ENCODE results near the gene PLA2G5.

The PLA2G5 gene

DNA sequence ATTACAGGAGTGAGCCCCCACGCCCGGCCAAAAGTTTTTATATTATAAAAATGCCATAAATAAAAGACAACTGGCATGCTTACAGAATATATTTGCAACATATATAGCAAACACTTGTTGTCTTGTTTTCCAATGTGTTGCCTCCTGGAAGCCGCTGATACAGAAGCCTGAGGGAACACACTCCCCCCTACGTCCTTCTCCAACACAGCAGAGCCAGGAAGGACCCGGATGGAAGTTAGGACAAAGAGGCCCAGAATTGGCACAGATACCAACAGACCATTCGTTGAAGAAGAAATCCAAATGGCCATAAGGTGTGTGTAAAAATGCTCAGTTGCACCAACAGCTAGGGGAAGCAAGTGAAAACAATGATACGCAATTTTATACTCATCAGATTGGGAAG lies 1.3 kb upstream of the PLA2G5 start:
- DNase-seq (ENCODE audit: low spot score), result no peak

DNA sequence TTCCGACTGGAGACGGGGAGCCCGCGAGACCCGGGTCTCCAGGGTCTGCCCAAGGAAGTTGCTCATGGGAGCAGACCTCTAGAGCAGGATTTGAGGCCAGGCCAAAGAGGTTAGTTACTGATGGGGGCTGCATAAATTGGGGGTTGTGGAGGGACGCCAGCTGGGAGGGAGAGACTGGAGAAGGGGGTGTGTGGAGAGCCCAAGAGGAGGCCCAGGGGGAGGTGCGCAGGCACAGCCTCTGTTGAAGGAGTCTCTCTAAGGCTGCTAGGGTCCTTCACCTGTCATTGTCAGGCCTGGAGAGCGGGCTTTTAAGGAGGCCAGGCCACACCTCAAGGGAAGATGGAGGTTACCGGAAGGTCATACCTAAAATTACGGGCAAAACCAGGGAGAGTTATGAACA lies 363 bp downstream of the PLA2G5 start:
- no peak for DNase-seq (ENCODE audit: low spot score)

DNA sequence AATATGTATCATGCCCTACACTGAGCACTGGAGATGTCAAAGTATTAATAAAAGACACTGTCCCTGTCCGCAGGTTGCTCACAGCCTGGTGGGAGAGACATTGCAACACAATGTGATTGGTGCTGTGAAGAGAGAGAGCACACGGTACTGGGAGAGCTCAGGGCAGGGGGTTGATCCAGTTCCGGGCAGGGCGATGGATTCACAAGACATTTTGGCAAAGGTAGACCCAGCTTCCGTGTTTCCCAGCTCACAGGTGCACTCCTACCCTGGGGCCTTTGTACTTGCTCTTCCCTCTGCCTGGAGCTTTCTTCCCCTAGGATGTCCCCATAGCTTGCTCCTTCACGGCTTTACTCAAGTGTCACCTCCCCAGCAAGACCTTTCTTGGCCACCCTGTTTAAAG lies 1.4 kb downstream of the PLA2G5 start:
- no peak for DNase-seq (ENCODE audit: low spot score)

DNA sequence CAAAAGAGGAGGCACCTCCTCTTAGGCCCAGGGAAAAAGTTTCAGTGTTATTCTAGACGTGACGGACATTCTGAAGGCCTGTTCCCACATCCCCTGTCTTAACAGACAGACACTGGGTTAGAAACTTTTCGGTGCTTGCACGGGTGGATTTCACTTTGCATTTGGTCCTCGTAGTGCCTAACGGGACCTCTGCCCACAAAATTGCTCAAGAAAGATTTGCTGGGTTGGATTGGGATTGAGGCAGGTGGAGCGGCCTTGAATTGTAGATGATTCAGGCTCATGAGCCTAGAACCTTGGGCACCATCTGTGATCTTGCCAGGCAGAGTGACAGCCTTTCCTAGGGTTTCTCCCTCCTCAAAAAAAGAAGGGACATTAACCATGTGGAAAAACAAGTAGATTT lies 2.8 kb downstream of the PLA2G5 start:
- no peak for DNase-seq (ENCODE audit: low spot score)

DNA sequence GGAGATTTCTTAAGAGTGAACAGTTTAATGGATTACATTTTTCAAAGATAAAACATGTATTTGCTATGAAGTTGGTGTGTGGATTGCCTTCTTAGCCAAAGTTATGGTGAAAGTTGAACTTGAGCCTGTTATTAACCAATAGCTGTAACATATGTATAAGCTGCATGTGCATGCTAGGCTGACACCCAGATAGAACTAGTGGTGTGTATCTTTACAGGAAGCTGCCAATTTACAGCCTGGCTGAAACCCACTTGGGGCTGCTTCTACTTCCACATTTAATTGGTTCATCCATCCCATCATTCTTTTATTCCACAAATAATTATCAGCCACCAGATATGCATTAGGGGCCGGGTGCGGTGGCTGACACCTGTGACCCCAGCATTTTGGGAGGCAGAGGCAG lies 3.3 kb downstream of the PLA2G5 start:
- no peak for DNase-seq (ENCODE audit: low spot score)

DNA sequence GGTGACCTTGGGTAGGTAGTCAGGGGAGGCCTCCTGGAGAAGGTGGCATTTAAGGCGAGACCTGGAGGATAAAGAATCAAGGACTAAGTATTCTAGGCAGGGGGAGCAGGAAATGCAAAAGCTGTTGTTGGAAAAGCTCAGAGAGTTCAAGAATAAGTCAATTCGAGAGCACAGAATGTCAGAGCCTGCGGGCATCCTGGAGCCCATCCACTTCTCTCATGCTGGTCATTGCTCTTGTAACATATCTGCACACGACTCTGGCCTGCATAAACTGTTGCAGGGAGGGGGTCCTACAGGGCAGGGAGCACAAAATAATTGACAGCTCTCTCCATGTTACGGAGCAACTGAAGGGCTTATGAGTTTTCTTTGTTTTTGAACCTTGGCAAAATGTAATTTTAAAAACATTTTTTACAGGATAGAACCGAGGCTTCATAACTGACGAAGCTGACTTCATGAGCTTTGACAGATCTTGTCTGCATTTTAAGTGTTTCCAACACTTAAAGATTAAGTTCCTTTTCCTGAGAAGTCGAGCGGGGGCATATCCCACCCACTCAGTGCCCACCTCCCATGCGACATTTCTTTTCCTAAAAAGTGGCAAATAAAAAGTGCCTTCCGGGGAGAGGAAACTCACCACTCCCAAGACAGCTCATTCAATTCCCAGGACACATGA lies 4.2 kb downstream of the PLA2G5 start:
- DNase-seq (ENCODE audit: low spot score), result no peak

DNA sequence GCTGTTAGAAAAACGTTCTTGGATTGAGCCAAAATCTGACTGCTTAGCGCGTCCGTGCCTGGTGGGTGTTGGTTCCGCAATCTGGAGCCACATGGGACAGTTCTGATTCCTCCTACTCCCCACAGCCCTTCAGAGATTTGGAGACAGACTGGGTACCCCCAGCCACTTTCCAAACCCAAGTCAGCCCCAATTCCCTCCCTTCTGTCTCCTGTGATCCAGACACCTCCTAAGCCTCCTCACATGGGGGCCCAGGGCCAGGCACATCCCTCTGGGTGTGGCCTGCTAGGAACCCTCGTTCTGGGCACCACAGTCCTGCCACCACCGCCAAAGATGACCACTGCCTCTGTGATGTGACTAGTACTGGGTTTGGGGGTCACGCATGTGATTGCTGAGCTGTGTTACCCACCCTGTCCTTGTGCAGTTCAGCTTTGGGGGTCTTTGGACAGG lies 4.8 kb downstream of the PLA2G5 start:
- DNase-seq (ENCODE audit: low spot score), result no peak

DNA sequence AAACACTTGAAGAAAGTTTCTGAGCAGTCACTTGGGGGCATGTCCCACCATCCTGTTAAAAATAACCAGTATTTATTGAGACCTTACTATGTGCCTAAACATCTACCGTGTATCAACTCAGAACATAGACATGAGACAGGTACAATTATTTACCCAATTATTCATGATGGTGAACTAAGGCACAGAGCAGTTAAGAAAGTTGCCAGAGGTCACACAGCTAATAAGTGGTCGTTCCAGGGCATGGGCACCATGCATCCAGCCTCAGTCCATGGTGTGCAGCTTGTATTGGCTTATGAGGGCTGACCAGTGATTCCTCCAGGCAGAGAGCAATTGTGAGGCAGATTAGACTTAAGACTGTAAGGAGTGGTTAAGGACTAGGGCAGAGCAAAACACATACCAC lies 5.4 kb downstream of the PLA2G5 start:
- no peak for DNase-seq (ENCODE audit: low spot score)

DNA sequence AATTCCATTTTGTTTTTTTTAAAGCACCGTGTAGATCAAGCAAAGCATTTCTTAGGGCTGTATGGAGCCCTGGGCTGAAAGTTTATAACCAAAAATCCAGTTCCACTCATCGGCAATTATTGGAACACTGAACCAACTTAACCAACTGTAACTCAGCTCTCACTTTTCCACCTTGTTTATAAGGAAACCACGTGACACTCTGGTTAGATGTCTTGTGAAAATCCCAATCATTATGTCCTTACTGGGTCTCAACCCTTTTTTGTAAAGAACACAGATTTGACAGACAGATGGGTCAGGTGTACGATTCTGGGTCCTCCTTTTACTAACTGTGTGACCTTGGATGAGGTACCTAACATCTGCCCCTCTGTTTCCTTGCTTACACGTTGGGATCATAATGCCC lies 6.2 kb downstream of the PLA2G5 start:
- DNase-seq (ENCODE audit: low spot score), result no peak

DNA sequence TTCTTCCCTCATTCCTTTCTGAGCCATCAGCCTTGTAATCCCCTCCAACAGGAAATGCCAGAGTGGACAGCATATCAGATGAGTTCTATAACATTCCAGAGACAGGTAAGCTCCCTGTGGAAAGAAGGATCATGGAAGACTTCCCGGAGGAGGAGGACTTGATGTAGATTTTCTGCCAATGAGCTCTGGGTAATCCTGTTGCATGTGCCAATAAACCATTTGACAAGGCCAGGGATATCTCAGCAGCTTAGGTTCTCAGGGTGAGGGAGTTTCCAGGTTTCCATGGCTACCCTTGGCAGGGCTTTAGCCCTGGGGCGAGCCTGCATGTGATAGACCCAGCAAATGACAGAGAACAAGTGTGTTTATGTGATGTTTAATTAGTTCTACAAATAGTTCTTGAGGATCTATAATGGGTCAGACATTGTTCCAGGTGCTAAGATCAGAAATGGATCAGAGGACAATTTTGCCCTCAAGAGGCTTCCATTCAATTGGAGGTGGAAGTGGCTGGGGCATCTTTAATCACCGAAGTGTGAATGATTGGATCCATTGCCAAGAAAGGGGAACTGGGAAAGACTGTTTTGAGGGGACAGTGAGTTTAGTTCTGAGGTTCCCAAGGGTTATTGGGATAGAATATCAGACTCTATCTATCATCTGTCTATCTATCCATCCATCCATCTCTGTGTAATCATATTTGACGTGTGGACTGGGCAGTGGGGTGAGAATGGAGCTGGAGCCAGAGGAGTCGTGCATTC lies 6.9 kb downstream of the PLA2G5 start:
- DNase-seq (ENCODE audit: low spot score), result no peak

DNA sequence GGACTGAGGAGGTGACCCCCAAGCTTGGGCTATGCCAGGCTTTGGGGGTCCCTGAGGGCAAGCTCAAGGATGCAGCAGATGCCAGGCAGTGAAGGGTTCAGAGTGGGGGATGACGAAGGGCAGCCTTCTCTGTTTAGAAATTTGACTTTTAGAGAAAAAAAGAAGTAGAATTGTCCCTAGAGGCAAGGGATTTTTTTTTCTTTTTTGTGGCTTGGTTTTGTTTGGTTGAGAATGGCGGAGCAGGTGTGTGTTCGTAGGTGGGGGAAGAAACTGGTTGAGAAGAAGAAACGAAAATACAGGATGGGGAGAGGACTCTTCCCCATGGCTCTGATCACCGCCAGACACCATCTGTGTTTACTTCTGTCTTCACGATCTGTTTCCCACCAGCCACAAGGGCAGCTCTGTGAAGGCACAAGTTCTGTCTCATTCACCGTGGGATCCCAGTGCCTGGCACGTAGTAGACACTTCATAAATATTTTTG lies 8.2 kb downstream of the PLA2G5 start:
- no peak for DNase-seq (ENCODE audit: low spot score)

DNA sequence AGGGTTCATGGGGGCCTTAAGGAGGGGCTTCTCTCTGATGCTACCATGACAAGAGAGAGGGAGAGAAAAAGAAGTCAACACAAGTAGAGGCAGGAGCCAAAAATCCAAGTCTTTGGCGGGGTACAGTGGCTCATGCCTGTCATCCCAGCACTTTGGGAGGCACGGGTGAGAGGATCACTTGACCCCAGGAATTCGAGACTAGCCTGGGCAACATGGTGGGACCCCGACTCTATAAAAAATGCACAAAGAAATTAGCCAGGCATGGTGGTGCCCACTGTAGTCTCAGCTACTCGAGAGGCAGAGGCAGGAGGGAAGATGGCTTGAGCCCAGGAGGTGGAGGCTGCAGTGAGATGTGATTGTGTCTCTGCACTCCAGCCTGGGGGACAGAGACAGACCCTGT lies 8.7 kb downstream of the PLA2G5 start:
- no peak for DNase-seq (ENCODE audit: low spot score)

DNA sequence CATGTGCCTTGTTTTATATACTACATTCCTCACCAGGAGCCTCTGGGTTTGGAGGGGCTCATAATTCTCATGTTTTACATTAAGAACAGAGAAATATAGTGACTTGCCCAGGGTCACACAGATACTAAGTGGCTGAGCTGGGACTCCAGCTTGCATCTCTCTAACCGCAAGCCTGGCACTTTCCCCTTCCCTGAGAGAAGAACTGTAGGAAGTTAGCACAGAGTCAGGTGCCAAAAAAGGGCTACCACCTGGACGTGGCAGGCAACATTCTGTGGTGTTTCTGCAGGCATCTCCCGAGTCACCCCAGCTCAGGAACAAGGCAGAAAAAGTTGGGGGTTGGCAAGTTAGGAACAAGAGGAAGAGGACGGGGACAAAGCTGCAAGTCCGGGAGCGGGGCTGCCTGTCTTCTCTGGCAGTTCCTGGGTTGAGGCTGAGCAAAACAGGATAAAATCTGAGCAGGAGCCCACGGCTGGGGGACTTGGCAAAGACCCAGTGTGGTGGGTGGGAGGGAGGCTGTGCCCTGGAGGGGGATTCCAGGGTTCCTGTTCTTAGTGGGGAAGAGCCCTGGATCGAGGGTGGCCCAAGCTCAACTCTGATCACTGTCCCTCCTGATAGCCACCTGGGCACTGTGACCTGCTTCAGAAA lies 9.8 kb downstream of the PLA2G5 start:
- no peak for DNase-seq (ENCODE audit: low spot score)

DNA sequence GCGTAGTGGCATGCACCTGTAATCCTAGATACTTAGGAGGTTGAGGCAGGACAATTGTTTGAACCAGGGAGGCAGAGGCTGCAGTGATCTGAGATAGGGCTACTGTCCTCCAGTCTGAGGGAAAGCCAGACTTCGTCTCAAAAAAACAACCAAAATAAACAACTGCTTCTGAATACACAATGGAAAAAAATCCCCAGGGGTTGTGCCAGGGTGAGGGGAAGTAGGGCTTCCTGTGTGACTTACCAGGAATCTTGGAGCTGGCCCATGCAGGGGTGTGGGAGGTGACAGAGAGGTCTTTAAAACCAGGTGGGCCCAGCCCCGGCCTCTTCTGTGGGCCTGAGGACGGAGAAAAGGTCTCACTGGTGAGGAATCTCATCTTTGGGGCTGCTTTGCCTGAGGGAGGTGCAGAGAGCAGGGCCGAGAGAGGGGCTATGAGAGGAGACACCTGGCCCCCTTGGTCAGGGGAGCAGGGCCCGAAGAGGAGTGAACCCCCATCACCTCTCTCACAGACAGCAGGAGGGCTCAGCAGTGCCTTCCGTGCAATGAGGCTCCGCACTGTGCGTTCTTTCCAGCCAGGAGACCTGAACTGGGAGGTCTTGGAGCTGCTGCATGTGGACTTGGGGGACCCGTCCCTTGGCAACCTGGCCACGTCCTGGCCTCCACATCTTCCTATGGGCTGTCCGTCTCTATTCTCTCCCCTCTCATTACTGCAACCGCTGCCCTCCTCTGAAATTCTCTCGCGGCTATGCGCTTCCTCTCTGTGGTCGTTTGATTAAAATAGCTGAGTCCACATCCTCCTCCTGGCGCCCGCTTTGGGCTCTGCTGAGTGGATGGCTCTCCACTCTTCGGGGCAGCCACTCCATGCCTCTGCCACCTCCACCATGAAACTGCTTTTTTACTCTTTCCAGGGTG lies 10.7 kb downstream of the PLA2G5 start:
- DNase-seq (ENCODE audit: low spot score), result no peak

DNA sequence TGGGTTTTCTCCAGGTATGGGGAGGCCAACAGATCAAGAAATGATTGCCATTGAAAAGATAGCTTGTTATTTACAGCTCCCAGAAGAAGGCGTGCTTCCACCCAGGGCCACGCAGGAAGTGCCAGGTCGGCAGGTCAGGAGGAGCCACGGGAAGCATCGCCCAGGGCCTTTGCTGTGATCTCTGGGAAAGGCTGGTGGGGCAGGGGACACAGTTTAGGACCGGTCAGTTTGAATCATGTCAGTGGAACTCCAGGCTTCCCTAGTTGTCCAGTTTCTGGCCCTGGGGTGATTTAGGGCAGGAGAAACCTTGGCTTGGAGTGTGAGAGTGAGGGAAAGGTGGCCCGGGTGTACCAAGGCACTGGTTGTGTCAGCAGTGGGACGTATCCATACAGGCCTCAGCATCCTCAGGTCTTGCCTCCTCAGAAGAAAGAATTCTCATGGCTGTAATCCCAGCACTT lies 11.4 kb downstream of the PLA2G5 start:
- DNase-seq (ENCODE audit: low spot score), result no peak

DNA sequence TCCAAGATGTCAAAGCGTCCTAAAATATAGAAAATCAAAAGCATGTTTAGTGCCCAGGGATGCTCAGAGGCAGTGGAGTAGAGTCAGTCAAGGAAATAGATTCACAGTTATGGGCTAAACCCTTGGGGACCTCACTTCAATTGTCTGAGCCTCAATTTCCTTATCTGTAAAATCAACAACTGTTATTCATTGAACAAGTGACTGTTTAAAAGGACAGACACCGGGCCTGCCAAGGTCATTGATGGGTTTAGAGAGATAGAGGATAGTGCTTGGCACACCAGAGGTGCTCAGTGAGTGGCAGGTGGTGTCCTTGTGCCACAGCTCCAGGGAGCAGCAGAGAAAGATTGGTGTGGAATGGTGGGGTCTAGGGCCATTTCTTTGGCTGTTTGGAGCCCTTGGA lies 12.8 kb downstream of the PLA2G5 start:
- DNase-seq (ENCODE audit: low spot score), result no peak

DNA sequence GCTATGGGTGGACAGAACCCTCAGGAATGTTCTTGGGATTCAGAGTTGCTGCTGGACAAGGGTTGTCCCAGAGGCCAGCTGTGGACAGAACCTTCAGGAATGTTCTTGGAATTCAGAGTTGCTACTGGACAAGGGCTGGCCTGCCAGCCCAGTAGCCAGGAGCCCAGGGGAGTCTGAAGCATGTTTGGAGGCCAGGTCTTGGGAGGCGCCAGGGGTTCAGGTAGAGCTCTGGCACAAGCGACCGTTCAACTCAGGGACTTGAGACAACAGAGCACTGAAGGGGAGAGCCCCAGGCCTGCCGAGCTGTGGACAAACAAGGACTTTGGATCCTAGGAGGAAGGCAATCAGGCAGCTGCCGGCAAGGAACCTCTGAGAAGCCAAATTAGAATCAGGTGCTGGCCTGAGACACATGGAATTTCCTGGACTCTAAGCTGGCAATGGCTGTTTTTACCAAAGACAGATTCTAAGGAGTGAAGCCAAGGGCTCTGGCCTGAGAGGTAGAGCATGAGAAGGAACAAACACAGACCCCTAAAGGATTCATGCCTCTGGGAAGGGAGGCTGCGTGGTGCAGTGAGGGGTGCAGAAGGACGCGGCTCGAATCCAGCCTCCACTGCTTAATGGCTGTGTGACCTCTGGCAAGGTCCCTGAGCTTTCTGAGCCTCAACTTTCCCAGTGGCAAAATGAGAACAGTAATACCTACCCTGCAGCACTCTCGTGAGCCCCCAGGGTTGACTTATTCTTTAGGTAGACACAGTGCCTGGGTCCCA lies 13.4 kb downstream of the PLA2G5 start:
- DNase-seq (ENCODE audit: low spot score), result no peak

DNA sequence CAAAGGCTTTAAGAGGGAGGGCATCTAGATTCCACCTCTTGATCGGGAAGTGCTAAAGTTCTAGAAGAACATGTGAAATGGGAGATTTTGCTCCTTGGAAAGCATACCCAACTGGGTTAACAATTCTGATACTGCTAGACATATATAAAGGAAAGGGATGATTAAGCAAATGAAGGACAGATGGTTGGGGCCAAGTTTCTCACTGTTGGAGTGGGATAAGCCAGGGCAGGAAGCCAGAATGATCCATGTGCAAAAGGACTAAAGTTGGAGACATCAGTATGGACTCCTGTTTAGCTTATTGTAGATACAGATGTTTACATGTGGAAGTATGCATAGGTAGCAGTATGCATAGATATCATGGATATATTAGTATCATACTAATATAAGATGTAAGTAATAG lies 16.8 kb downstream of the PLA2G5 start:
- DNase-seq (ENCODE audit: low spot score), result no peak

DNA sequence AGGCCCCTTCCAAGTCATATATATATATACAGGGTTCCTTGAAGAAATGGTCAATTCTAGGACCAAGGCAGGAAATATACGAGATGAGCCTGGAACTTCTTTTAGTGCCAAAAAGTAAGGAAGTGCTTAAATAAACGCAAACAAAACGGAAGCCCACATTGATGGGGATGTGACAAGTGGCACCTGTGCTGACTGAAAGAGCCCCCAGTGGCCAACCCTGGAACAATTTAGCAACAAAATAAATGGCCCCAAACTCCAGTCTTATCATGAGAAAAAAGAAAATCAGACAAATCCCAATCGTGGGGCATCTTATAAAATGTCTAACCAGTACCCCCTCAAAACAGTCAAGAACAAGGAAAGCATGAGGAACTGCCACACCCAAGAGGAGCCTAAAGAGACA lies 17.7 kb downstream of the PLA2G5 start:
- no peak for DNase-seq (ENCODE audit: low spot score)

DNA sequence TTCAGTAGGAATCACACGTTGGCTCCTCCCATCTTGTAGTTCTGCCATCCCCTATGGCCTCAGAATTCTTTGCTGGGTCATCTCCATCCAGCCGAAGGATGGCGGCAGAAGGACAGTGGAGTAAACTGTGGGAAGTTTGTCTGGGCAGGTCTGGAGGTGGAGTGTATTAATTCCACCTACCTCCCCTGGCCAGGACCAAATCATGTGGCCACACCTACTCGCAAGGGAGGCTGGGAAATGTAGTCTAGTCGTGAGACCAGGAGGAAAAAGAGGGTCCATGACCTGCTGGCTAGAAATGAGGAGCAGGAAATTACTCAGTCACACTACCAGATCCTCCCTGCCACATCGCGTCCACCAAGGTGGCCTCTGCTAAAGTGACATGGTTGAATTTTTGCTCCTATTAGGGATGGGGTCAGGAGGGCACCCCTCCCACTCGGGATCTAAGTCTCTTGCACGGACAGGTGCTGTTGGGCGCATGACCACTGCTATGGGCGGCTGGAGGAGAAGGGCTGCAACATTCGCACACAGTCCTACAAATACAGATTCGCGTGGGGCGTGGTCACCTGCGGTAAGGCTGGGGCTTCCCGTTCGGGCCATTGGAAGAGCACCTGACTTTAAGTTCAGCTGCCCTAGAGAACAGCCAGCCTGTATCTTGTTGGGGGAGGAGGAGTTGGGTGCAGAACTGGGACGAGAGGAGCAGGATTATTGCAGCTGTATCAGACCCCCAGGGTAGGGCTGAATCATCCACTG lies 19.5 kb downstream of the PLA2G5 start:
- no peak for DNase-seq (ENCODE audit: low spot score)

DNA sequence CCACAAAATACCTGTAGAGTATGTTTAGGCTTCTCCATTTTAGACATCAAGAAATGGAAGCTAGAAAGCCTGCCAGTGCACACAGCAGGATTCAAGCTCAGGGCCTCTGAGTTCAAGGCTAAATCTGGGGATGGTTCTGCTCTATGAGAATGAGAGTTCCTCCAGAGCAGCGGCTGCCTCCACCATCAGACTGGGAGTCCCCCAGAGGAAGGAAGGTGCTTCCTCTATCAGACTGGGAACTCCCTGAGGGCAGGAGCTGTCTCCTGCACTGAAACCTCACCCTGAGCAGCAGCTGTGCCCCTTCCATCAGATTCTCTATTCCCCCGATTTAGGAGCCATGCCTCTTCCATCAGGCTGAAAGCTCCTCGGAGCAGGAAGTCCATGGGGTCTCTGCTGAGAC lies 20.1 kb downstream of the PLA2G5 start:
- DNase-seq (ENCODE audit: low spot score), result no peak
